COLO668 (cell line): Measurements from ENCODE around the gene KIF3A.

Source experiments
- DNase-seq: peaks from one replicate; lab custom pipeline; 2025; ENCODE audit not compliant: unreplicated experiment; lab: John Stamatoyannopoulos, UW

The KIF3A gene

GRCh38 chr5:132679717-132680380, 57.5 kb downstream of the KIF3A start:
- no peak for DNase-seq

GRCh38 chr5:132679166-132679565, 58.2 kb downstream of the KIF3A start:
- no peak for DNase-seq

- no peak for DNase-seq
These were observed 58.6 kb downstream of the KIF3A start for GRCh38 chr5:132678735-132679134.

GRCh38 chr5:132677682-132678400, 59.5 kb downstream of the KIF3A start:
- DNase-seq, result no peak

- DNase-seq, result no peak
These were observed 60.2 kb downstream of the KIF3A start for GRCh38 chr5:132677191-132677590.

GRCh38 chr5:132675936-132676689, 61.2 kb downstream of the KIF3A start:
- no peak for DNase-seq

GRCh38 chr5:132674671-132675506, 62.5 kb downstream of the KIF3A start:
- DNase-seq, result no peak

GRCh38 chr5:132673939-132674630, 63.3 kb downstream of the KIF3A start, which contains the start of gene IL4:
TSS of gene IL4 (plus strand) at chr5:132673989. CDS start at chr5:132674051, 62 bp downstream.
- no peak for DNase-seq

- DNase-seq, result no peak
These were observed 63.9 kb downstream of the KIF3A start for GRCh38 chr5:132673488-132673887.

- DNase-seq, result no peak
These were observed 66.3 kb downstream of the KIF3A start for GRCh38 chr5:132671000-132671399.

GRCh38 chr5:132669966-132670882, 67.1 kb downstream of the KIF3A start:
- DNase-seq, result no peak

GRCh38 chr5:132669455-132669820, 67.9 kb downstream of the KIF3A start:
- DNase-seq, result no peak

- no peak for DNase-seq
These were observed 68.5 kb downstream of the KIF3A start for GRCh38 chr5:132668706-132669454.

GRCh38 chr5:132667761-132668705, 69.3 kb downstream of the KIF3A start:
- DNase-seq, result no peak

- DNase-seq, result no peak
These were observed 70.0 kb downstream of the KIF3A start for GRCh38 chr5:132667309-132667708.

- no peak for DNase-seq
These were observed 70.8 kb downstream of the KIF3A start for GRCh38 chr5:132666310-132667123.
